IPS-18c (cell line): Measurements from ENCODE around the gene VTA1.

Experiments used
- H3K4me3 ChIP-seq: 2 replicates; pipeline ENCODE4 v1.7.0; 2013; ENCODE audit warnings: low read depth, mild to moderate bottlenecking, low read length, moderate library complexity; ENCODE audit not compliant: insufficient read depth
- H3K9me3 ChIP-seq: one replicate; pipeline ENCODE4 v1.6.1; 2013; ENCODE audit warnings: mild to moderate bottlenecking, low read length, moderate library complexity; ENCODE audit not compliant: control insufficient read depth, insufficient read depth

The VTA1 gene

DNA sequence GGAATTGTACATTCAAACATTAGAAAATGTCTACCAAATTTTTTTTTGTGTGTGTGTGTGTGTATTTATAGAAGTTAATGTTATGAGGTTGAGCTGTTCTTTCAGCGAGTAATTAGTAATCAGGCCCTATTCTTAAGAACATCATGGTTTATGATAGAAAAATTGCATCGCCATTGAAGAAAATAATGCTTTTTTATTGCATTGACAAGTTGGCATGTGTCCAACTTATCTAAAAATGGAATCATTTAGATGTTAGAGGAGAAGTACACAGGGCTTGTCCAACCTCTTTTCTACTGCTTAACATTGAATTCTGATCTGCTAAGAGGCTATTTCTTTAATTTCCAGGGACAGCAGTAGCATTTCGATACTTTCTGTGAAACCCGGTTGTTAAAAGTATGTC, 93.1 kb downstream of the VTA1 start:
- H3K9me3 ChIP-seq: no peaks in the 10 kb centered on the region
- no peak overlapping the region for H3K4me3 ChIP-seq

DNA sequence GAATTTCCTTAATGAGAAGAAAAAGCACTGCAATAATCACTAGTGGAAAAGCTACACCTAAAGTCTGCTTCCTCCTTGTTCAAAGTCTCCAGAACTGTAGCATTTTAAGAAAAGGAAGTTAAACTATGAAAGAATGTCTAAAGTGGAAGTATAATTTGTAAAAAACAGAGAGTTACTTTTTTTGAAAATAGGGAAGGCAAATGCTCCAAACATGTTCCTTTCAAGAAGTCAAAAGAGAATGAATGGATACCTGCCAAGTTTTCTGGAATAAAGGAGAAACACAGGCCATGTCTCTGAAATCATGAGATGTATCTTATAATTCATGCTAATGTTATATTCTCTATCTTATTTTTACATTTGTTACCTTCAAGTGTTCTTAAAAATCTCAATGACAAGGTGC, 94.0 kb downstream of the VTA1 start:
- no peak overlapping the region for H3K4me3 ChIP-seq

DNA sequence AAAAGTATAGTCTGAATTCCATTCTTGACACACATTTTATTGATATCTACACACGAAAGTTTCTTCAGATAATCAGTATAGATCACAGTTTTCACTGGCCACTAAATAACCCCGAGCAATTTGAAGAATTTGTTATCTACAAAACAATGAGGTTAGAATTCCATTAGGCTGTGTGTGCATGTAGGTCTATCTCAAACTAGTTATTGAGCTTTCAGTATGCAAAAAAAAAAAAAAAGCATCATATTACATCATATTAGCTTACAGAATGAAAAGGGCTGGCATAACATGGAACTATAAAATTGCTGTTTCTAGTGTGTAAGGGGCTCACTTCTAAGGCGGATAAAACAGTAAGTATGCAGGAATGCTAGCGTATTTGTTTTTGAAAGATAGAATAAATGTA, 95.2 kb downstream of the VTA1 start:
- Histone ChIP-seq H3K4me3 (no peak overlapping the region), H3K9me3 (no peaks in the 10 kb centered on the region)

More for the DNA sequence above, 94.0 kb downstream of the VTA1 start:
- no peaks in the 10 kb centered on the region for H3K9me3 ChIP-seq

DNA sequence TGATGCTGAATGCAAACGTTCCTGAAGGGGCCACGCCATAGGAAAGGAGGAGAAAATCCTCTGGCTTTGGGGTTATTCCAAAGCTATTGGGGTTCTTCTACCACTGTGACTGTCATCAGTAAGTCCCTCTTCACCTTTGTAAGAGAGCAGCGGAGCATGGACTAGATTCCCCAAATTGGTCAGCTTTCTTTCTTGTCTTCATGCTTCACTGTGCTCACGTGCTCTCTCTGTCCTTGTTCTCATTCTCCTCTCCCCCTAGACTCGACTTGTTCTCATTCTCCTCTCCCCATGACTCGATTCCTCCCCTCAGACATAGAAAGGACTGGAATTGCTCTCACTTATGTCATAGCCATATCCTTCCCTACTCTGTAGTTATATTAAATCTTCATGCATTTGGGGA, 99.9 kb downstream of the VTA1 start:
- Histone ChIP-seq H3K4me3 (no peak overlapping the region), H3K9me3 (no peaks in the 10 kb centered on the region)

DNA sequence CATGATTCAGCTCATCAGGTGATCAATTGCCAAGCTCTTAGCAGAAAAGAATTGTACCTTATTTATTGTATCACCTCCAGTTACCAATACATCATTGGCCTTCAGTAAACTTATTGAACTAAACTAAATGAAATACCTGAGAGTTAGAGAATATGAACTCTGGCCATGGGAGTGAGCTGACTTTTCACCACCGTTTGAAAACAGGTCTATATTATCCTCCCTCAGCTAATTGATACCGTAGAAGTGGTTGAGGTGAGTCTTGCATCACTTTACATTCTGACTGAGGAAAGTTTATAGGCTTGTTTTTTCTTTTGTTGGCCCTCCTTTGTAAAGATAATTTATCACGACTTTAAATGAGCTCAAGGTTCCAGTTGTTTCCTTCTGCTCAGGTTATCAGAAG, 102.2 kb downstream of the VTA1 start:
- Histone ChIP-seq H3K9me3 (no peaks in the 10 kb centered on the region), H3K4me3 (no peak overlapping the region)

DNA sequence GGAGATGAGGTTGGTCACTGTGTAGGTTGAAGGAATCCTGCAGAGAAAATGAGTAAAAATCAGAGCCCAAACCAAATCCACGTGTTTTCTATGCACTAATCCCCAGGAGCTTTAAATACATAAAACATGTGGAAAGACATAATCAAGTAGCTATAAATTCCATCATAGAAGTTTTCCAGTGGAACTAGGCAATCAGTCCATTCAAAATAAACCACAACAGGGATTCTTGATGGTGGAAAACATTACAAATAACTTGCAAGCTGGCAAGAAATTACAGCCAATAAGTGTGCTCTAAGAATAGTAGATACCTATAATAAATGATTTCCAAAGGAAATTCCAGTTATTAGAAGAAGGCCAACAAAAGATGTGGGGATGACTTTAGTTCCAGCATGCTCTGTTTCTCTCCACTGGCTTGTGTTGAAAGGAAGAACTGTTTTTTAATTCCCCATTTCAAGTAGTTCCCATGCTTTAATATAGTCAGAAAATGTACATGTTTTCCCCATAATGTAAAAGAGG, 104.9 kb downstream of the VTA1 start:
- Histone ChIP-seq H3K4me3 (no peak overlapping the region), H3K9me3 (no peaks in the 10 kb centered on the region)

DNA sequence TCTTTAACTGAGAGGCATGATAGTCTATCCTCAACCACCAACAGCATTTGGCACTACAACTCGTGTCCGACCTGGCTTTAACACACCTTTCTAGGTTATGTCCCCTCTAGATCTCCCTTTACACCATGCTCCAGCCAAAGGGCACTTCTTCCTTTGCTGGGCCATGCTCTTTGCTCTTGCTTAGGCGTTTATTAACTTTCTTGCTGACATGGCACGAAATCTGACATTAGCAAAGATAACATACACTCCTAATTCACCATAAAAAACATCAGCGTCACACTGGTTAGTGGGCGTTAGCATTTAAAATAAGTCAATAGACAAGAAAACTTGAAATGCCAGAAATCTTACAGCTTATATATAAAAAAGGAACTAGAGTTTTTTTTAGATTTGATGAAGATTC, 107.5 kb downstream of the VTA1 start:
- H3K4me3 ChIP-seq: no peak overlapping the region
- H3K9me3 ChIP-seq: no peaks in the 10 kb centered on the region

DNA sequence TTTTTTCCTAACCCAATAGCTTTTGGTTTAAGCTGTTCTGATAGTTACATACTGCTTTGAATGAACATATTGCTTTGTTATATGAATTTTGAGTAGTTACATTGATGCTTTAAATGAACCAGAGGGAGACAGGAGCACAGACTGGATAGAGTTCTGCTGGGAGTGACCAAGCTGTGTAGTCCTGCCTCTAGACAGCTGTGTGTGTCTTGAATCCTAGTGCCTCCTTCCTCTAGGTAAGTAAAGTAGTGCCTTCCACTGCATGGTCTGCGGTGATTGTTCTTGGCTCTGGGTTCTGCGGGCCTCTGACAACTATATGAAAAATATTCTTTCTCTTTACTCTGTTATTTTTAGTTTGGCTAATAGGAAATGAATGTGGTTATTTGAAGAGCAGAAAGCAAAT, 108.7 kb downstream of the VTA1 start:
- Histone ChIP-seq H3K9me3 (no peaks in the 10 kb centered on the region), H3K4me3 (no peak overlapping the region)

DNA sequence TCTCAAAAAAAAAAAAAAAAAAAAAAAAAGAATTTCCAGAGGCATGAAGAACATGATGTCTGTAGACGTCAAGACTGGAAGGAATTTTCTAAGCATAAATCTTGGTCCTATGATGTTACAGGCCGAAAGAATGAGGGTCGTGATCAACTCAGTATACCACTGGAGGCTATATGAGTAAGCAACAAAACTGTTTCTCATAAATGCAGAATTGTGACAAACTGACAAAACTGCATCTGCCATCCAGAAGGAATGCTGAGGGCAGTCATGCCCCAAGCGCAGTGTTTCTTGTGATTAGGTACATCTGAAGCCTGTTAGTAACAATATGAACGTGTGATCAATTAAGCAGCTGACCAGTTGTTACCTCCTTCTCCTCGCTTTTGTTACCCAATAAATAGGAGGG, 111.2 kb downstream of the VTA1 start:
- H3K9me3 ChIP-seq: no peaks in the 10 kb centered on the region
- H3K4me3 ChIP-seq: no peak overlapping the region

DNA sequence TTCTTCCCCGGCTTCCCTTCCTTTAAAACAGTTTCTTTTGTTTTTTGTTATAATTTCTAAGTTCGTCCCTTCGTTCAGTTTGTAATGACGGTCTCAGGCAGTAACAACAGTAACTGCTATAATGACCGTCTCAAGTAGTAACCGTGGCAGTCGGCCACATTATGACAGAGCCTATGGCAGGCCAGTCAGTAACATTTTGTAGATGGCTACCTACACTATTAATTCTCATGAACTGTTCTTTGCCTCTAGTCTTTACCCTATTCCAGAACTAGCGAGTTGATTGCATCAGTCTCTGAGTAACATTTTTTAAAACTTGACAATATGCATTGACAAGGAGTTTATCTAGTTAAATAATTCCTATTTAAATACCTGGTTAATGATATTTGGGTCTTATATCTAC, 111.7 kb downstream of the VTA1 start:
- no peaks in the 10 kb centered on the region for H3K9me3 ChIP-seq
- H3K4me3 ChIP-seq: no peak overlapping the region

DNA sequence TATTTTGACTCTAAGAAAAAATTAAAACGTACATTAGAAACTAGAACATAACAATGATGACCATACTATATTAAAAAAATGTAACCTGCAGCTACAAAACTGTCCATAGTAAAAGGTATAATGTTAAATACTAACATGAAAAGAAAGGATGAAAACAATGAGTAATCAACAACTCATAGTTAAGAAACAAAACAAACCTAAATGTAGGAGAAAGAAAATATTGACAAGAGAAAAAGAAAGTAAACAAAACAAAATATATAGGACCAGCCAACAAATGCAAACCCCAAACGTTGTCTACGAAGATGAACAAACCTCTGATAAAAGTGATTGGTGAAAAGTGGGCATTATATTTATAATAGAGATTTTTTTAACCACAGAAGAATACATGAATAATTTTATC, 113.7 kb downstream of the VTA1 start:
- no peaks in the 10 kb centered on the region for H3K9me3 ChIP-seq
- H3K4me3 ChIP-seq: no peak overlapping the region

DNA sequence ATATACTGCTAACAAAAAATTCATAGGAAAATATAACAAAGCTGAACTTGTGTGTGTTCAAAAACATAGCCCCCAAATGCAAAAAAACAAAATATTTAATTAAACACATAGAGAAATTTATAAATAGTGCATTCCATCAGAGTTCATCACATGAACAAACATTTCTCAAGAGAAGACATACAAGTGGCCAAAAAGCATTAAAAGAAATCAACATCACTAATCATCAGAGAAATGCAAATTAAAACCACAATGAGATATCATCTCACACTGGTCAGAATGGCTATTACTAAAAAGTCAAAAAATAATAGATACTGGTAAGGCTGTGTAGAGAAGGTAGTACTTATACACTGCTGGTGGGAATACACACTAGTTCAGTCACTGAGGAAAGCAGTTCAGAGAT, 115.2 kb downstream of the VTA1 start:
- H3K9me3 ChIP-seq: no peaks in the 10 kb centered on the region
- no peak overlapping the region for H3K4me3 ChIP-seq

DNA sequence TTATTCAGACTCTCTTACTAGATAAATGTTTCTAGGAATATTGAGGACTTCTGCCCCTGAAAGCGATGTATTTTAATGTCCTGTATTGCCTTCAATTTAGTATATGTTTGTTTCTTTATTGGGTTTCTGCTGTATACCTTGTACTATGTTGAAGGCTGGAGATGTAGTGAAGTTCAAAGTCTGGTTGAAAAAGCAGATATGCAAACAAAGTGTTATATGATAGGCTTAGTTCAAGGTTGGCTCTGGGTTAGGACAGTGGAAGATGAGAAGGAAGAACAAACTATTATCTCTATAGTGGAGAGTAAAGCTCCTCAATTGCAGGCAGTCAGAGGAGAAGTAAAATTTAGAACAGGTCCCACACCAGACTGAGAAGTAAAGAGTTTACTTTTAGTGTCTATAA, 118.4 kb downstream of the VTA1 start:
- H3K4me3 ChIP-seq: no peak overlapping the region
- H3K9me3 ChIP-seq: no peaks in the 10 kb centered on the region

DNA sequence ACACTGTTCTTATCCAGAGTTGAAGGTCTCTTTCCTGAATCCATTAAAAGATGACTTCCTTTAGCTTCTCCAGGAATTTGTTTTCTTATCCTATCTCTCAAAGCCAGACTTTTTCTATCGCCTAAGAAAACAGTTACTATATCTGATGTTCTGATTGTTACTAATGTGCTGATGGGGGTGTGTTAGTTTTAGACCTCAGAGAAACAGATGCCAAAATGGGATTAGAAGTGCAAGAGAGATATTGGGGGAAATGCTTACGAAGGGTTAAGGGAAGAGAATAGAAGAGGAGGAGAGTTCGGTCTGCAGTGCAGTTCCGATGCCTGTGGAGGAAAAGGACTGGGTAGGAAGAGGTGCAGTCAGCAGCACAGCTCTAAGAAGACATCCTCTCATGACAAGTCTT, 119.0 kb downstream of the VTA1 start:
- Histone ChIP-seq H3K9me3 (no peaks in the 10 kb centered on the region), H3K4me3 (no peak overlapping the region)

DNA sequence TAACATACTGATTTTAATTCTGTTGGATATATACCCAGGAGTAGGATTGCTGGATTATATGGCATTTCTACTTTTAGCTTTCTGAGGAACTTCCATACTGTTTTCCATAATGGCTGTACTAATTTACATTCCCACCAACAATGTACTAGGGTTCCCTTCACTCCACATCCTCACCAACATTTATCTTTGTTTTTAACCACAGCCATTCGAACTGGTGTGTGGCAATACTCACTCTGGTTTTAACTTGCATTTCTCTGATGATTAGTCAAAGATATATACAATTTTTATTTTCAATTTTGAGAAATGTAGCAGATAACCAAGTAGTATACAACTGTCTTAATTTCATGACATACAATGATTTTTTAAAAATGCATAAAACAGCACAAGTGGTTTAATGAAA, 124.4 kb downstream of the VTA1 start:
- Histone ChIP-seq H3K9me3 (no peaks in the 10 kb centered on the region), H3K4me3 (no peak overlapping the region)
